ENCODE data around the gene PRH2. TPM values are rescaled to one million over a fixed set of nuclear protein-coding genes. Genes with fewer than 3 reads are reported as not detected.

PRH2 gene
- polyA plus RNA-seq, 3 donors, result not detected

GRCh38 chr12:10889226-10889625, 39.8 kb upstream of the PRH2 start:
- Mint-ChIP-seq H3K27me3 (ENCODE audit: low read depth in 3 of 3) (no peaks in the 10 kb centered on the region), H3K4me3 (no peak overlapping the region)

GRCh38 chr12:10891937-10892336, 37.1 kb upstream of the PRH2 start:
- Mint-ChIP-seq H3K27me3 (ENCODE audit: low read depth in 3 of 3) (no peaks in the 10 kb centered on the region), H3K27ac (peak overlapping the region in 1 of 7 donors; percentile 25), H3K9me3 (peaks cover 0 to 3% (median 0%) of the 10 kb centered on the region in 7 donors), H3K4me3 (no peak overlapping the region), H3K36me3 (no peaks in the 10 kb centered on the region), H3K4me1 (no peaks in the 10 kb centered on the region)
- Histone ChIP-seq H3K9ac (ENCODE audit: insufficient read depth, low read length, poor library complexity, severe bottlenecking) (no peak overlapping the region), H3K27ac (ENCODE audit: low read depth in 1 of 2, low read length in 2 of 2) (no peak overlapping the region), H3K36me3 (replicated peaks in 1 of 2; ENCODE audit: control insufficient read depth in 1 of 2, insufficient read depth in 2 of 2, low read length in 2 of 2) (no peaks in the 10 kb centered on the region), H4K20me1 (ENCODE audit: insufficient read depth, low read length) (no peaks in the 10 kb centered on the region), H3K4me1 (ENCODE audit: control insufficient read depth in 1 of 2, insufficient read depth in 2 of 2, low read length in 2 of 2) (no peaks in the 10 kb centered on the region), H3K4me3 (replicated peaks in 1 of 3; ENCODE audit: low read depth in 2 of 3, low read length in 3 of 3) (no peak overlapping the region), H2AFZ (ENCODE audit: insufficient read depth, low read depth, low read length, poor library complexity, severe bottlenecking) (no peak overlapping the region), H3K27me3 (ENCODE audit: control insufficient read depth in 2 of 2, insufficient read depth in 2 of 2, low read length in 2 of 2) (no peaks in the 10 kb centered on the region), H3K79me2 (ENCODE audit: insufficient read depth, low read length) (no peaks in the 10 kb centered on the region), H3K9me3 (replicated peaks in 1 of 2; ENCODE audit: control insufficient read depth in 1 of 2, insufficient read depth in 1 of 2, low read length in 2 of 2) (no peaks in the 10 kb centered on the region), H3K4me2 (replicated peaks; ENCODE audit: extremely low read depth, low read length, poor library complexity, severe bottlenecking) (no peak overlapping the region)
- 96% methylated on average over 2 of the region's 2 CpGs for WGBS (ENCODE audit: insufficient coverage)
- no peak for TF ChIP-seq CTCF (IDR thresholded peaks at IDR 0.05)
- DNase-seq, result no peak
- intact Hi-C loops (cut with micrococcal nuclease), result no loop called here

More at GRCh38 chr12:10889226-10889625, 39.8 kb upstream of the PRH2 start:
- no peak for DNase-seq
- no peaks in the 10 kb centered on the region for H3K36me3 Mint-ChIP-seq
- Histone ChIP-seq H4K20me1 (ENCODE audit: insufficient read depth, low read length) (no peaks in the 10 kb centered on the region), H3K9me3 (replicated peaks in 1 of 2; ENCODE audit: control insufficient read depth in 1 of 2, insufficient read depth in 1 of 2, low read length in 2 of 2) (no peaks in the 10 kb centered on the region), H3K4me2 (replicated peaks; ENCODE audit: extremely low read depth, low read length, poor library complexity, severe bottlenecking) (no peak overlapping the region), H3K27ac (ENCODE audit: low read depth in 1 of 2, low read length in 2 of 2) (no peak overlapping the region), H3K79me2 (ENCODE audit: insufficient read depth, low read length) (no peaks in the 10 kb centered on the region), H3K27me3 (ENCODE audit: control insufficient read depth in 2 of 2, insufficient read depth in 2 of 2, low read length in 2 of 2) (no peaks in the 10 kb centered on the region), H3K9ac (ENCODE audit: insufficient read depth, low read length, poor library complexity, severe bottlenecking) (no peak overlapping the region), H2AFZ (ENCODE audit: insufficient read depth, low read depth, low read length, poor library complexity, severe bottlenecking) (no peak overlapping the region), H3K4me3 (replicated peaks in 1 of 3; ENCODE audit: low read depth in 2 of 3, low read length in 3 of 3) (no peak overlapping the region), H3K4me1 (ENCODE audit: control insufficient read depth in 1 of 2, insufficient read depth in 2 of 2, low read length in 2 of 2) (no peaks in the 10 kb centered on the region), H3K36me3 (replicated peaks in 1 of 2; ENCODE audit: control insufficient read depth in 1 of 2, insufficient read depth in 2 of 2, low read length in 2 of 2) (no peaks in the 10 kb centered on the region)
- TF ChIP-seq CTCF (IDR thresholded peaks at IDR 0.05), result no peak
- intact Hi-C loops (cut with micrococcal nuclease), result no loop called here
- H3K27ac Mint-ChIP-seq, result no peak overlapping the region
- no peaks in the 10 kb centered on the region for H3K4me1 Mint-ChIP-seq
- peaks cover 0 to 2% (median 0%) of the 10 kb centered on the region in 7 donors for H3K9me3 Mint-ChIP-seq

Data from CD14-positive monocyte (primary cell).